SHP77 treated with DMSO at 0.1 percent for 48 hours (cell line): ENCODE measurements around the gene OR7D4.
"Not testable (repeated sequence)": the region's sequence is repeated elsewhere in the genome, so short reads cannot be mapped to it uniquely, and the experiment has no call there.

ENCODE experiments used
- DNase-seq: peaks from one replicate; lab custom pipeline; 2025; lab: John Stamatoyannopoulos, UW

The OR7D4 gene

DNA sequence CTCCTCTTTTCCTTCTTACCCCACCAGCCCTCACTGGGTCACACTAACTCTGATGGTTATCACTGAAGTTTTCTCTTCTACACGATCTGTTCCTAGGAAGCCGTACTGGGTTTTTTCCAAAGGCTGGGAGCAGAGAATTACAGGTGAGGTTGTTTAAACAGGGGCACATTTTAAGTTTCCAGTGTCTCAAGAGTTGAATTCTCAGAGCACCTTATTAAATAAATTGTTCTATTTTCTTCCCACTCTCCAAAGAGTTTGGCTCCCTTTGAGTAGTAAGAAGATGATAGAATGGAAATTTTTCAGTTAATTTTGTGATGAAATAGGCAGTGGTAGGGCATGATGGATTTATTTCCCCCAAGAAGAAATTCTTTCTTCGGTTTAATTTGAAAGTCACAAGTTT is at the start of gene OR7D4:
OR7D4 (minus strand) TSS at position 101 of the 400 bp plus-strand sequence. CDS start 4,752 bp downstream, outside the sequence.
- DNase-seq: no peak

DNA sequence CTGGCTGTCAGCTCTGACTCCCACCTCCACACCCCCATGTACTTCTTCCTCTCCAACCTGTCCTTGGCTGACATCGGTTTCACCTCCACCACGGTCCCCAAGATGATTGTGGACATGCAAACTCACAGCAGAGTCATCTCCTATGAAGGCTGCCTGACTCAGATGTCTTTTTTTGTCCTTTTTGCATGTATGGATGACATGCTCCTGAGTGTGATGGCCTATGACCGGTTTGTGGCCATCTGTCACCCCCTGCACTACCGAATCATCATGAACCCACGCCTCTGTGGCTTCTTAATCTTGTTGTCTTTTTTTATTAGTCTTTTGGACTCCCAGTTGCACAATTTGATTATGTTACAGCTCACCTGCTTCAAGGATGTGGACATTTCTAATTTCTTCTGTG is 31.8 kb upstream of the OR7D4 start:
- no peak for DNase-seq

DNA sequence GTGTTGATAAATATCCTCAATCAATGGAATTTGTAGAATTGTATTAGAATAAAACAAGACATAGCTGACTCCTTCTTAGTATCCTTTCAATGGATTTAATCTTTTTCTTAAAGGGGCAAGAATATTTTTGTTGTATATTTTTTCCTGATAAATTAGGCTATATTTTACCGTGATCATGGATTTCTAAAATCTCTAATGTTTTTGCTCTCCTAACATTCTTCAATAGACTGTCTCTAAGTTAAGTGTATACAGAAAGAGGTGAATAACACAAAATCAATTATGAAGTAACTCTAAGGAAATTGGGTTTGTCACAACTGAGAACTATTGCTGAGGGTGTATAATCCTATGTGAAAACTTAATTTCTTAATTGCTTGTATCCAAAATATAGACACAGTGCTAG is 31.2 kb upstream of the OR7D4 start, which contains the start of gene OR7E24:
OR7E24 (plus strand) TSS at position 301 of the 400 bp plus-strand sequence. CDS start 114 bp downstream, outside the sequence.
- DNase-seq: no peak

DNA sequence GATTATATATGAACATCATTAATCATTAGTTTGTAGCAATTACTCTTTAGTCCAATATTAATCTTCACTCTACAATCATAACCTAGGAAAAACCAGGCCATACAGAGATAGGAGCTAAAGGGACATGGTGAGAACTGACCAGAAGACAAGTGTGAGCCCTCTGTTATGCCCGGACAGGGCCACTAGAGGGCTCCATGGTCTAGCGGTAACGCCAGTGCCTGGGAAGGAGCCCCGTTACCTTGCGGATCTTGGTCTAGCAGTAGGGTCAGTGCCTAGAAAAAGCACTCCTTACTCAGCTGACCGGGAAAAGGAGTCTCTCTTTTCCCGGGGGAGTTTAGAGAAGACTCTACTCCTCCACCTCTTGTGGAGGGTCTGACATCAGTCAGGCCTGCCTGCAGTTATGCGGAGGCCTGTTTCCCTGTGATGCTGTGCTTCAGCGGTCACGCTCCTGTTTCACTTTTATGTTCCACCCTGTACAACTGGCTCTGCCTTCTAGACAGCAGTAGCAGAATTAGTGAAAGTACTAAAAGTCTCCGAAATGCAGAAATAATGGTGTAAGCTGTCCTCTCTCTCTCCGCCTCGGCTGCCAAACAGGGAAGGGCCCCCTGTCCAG is 13.8 kb downstream of the OR7D4 start:
- DNase-seq: peak; percentile 12

DNA sequence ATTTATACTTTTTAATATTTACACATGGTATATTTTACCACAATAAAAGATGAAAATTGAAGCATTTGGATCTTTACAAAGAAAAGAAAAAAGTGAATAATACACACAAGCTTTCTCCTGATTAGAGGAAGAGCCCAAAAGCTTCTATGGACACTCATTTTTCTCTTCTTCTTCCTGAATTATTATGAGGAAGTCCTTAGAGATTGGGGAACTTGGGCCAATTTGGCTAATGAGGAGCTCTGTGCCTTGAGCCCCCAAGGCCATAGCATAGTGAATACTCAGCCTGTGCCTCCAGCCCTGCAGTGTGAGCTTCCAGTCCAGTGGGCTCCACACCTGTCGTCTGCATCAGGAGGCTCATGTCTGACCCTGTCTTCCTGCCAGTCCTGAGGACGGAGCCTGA is 21.3 kb downstream of the OR7D4 start:
- DNase-seq: not testable (repeated sequence)

DNA sequence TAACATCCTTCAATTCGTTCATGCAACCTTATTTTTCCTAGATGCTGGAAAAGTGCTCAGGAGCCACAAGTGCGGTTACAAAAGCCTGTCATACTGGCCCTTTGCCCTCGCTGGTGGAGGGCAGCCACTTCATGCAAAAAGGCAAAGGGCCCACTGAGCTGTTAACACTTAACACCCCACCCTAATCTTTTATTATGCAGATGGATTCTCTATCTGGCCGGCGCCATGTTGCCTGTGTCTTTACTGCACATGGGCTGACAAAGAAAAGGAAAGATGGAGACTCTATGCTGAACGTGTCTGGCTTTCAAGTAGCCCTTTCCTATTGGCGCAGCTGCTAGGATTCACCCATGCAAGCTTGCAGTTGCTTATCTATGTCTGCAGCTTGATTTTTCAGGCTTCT is 29.9 kb downstream of the OR7D4 start:
- no peak for DNase-seq

DNA sequence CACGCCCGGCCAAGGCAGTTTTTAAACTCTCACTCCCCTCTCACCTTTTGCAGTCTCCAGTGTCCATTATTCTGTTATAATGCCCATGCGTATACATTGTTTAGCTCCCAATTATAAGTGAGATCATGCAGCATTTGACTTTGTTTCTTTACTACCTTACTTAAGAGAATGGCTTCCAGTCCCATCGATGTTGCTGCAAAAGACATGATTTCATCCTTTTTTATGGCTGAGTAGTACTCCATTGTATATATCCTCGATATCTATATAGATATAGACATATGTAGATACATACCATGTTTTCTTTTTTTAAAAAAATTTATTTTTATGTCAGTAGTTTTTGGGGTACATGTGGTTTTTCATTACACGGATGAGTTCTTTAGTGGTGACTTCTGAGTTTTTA is 32.2 kb downstream of the OR7D4 start:
- no peak for DNase-seq

DNA sequence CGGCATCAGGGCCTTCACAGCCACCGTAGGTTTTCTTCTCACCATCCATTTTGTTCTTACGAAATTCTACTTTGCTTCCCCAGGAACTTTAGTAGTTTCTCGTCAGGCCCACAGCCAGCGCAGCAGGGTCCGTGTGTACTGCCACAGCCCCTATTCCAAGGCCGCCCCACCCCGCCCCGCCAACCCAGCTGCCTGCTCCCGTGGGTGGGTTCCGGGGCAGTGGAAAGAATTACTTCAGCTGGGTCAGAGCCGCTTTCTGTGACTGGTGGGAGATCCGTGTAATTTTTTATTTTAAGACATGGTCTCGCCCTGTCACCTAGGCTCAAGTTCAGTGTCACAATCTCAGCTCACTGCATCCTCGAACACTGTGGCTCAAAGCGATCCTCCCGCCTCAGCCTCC is 36.4 kb downstream of the OR7D4 start:
- DNase-seq: no peak

DNA sequence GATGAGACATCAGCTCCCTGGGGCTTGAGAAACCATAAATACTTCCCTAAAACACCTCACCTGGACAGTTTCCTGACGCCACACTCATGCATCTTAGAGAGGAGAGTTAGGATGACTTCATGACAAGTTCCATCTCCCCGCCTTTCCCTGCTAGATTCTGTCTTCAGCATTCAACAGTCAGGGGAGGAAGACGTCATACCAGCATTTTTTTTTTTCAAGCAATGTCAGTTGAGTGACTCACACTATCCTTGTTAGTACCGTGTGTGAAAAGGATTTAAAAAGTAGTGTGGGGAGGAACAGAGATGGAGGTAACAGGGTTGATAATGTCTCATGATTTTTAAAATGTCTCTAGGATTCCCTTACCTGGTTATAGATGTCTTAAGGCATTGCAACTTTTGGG is 40.5 kb downstream of the OR7D4 start, which contains the start of gene OR7D2:
OR7D2 (plus strand) TSS at position 79 of the 400 bp plus-strand sequence. CDS start 6,803 bp downstream, outside the sequence.
- no peak for DNase-seq

DNA sequence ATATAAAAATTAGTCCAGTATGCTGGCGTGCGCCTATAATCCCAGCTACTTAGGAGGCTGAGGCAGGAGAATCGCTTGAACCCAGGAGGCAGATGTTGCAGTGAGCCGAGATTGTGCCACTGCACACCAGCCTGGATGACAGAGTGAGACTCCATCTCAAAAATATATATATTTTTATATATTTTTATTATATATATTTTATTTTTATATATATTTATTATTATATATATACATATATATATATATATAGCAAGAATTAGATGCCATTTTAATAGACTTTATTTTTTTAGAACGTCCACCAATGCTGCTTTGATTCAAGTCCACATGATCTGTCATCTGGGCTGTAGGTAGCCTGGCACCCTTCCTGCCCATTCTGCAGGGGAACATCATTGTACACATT is 44.1 kb downstream of the OR7D4 start:
- DNase-seq: no peak

DNA sequence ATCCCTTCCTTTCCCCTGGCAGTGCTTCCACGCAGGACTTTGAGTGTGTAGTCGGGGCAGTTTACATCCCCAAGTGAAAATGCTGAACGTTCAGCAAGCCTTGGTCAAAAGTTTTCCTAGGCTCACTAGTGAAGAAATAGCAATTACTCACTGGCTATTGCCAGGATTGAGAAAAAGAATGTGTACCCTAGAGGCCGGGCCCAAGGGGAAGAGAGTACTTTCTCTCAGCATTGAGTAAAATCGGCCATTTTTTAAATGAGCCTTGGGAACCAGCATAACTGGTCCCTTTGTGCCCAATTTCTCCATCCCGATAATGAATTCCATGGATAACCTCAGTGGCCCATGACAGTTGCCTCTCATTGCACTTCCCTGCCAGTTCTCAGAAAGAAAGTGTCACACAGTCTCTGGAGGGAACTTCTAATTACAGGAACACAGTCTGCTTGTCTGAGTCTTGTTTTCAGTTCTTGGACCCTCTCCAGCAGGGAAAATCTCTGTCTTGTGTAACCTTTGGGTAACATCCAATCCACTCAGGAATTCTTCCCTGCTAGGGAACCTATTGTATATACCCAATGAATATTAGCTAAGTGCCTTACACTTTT is 47.9 kb downstream of the OR7D4 start:
- no peak for DNase-seq

DNA sequence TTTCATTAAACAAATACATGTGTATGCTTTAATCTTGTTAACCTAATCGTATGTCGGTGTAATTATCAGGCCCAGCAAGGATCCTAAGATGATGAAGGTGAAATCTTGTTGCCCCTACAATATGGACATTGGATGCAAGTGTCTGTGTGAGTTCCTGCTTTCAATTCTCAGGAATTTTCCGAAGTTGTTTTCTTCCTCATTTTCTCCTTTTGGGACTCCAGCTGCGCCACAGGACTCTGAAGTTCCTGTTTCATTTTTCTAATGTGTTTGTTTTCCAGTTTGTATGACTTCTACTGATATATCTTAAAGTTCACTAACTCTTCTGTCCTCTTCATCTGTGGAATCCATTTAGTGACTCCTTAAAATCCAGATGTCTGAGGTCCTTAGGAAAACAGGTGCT is 52.5 kb downstream of the OR7D4 start:
- no peak for DNase-seq

DNA sequence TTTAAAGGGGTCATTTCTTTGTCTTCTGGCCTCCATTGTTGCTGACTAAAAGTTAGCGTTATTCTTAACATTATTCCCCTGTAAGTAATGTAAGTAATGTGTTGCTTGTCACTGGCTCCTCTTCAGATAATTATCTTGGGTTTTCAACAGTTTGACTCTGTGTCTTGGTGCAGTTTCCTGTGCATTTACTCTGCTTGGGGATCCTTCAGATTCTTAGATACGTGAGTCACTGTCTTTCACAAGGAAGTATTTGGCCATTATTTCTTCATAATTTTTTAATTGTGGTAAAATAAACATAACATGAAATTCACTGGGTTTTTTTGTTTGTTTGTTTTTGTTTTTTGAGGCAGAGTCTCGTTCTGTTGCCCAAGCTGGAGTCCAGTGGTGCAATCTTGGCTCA is 54.1 kb downstream of the OR7D4 start:
- no peak for DNase-seq

DNA sequence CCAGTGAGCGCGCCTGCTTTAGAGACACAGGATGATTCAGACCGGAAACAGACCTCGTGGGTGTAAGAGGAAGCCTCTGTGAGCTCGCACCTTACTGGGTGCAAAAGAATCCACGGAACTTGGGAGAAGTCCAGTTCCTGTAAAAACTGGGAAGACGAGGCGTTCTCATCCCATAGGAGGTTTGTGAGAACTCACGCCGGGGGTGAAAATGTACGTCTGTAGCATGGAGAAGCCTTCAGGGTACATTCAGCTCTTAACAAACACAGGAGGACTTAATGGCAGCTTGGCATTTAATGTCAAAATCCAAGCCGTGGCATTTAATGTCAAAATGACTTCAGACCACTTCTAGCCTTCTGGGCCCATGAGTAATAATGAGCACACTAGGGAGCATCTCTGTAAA is 58.0 kb downstream of the OR7D4 start:
- no peak for DNase-seq
